GM12878 (cell line): ENCODE results near the gene GNAQ.

Experiments used
- CBX5 ChIP-seq: sonication (generic); IDR thresholded peaks from 2 replicates; pipeline ENCODE4 v1.6.1; 2016; ENCODE audit warnings: low read depth, moderate library complexity, mild to moderate bottlenecking, inconsistent platforms
- E2F8 ChIP-seq: fragments of 450-650 bp; IDR thresholded peaks from 2 replicates; pipeline ENCODE4 v1.6.1; 2018; ENCODE audit warnings: mild to moderate bottlenecking, low read depth, moderate library complexity; ENCODE audit not compliant: partially characterized antibody
- EGR1 ChIP-seq, 2 experiments: IDR thresholded peaks; 1 replicate in 1 of 2; 2 replicates in 1 of 2; pipeline ENCODE4 v1.6.1; 2011 to 2012; ENCODE audit warnings: low read depth in 2 of 2, low read length in 2 of 2, borderline replicate concordance in 1 of 2, mild to moderate bottlenecking in 1 of 2, moderate library complexity in 1 of 2
- EZH2 ChIP-seq: IDR thresholded peaks from 2 replicates; pipeline ENCODE4 v1.6.1; 2012; ENCODE audit warnings: low read depth, mild to moderate bottlenecking, control low read depth, inconsistent platforms, low read length, borderline replicate concordance; ENCODE audit not compliant: control insufficient read depth
- NFIC ChIP-seq: IDR thresholded peaks from 2 replicates; pipeline ENCODE4 v1.6.1; 2012; ENCODE audit warnings: low read depth, mild to moderate bottlenecking, inconsistent platforms, low read length, moderate library complexity
- NRF1 ChIP-seq: conservative IDR thresholded peaks from 2 replicates; pipeline ENCODE4 v1.6.1; 2011; ENCODE audit warnings: mild to moderate bottlenecking, low read depth, low read length, improper control_type of control experiment
- POLR2A ChIP-seq: IDR thresholded peaks from 2 replicates; pipeline ENCODE4 v1.6.1; 2011; ENCODE audit warnings: low read depth, mild to moderate bottlenecking, low read length
- POU2F2 ChIP-seq: IDR thresholded peaks from 3 replicates; pipeline ENCODE4 v1.6.1; 2011; ENCODE audit warnings: low read depth, mild to moderate bottlenecking, low read length, borderline replicate concordance
- SIN3A ChIP-seq: IDR thresholded peaks from 2 replicates; pipeline ENCODE4 v1.6.1; 2012; ENCODE audit warnings: low read depth, low read length, improper control_type of control experiment
- USF2 ChIP-seq: IDR thresholded peaks from 2 replicates; pipeline ENCODE4 v1.6.1; 2011; ENCODE audit warnings: low read depth, low read length, improper control_type of control experiment, borderline replicate concordance
- TF ChIP-seq, protein P1 (sequence below), 3 experiments: IDR thresholded peaks in 2 of 3; conservative IDR thresholded peaks in 1 of 3; 2 replicates each; pipeline ENCODE4 v1.5.1; 2011; ENCODE audit warnings: low read depth in 3 of 3, low read length in 3 of 3, mild to moderate bottlenecking in 3 of 3, control low read depth in 2 of 3, moderate library complexity in 2 of 3, inconsistent platforms in 1 of 3, mixed read lengths in 1 of 3; ENCODE audit not compliant: control insufficient read depth in 2 of 3, insufficient read depth in 1 of 3; ENCODE audit errors: extremely low read depth in 1 of 3
- TF ChIP-seq, protein P2 (sequence below): fragments of 450-650 bp; IDR thresholded peaks from 2 replicates; pipeline ENCODE4 v1.6.1; 2017; ENCODE audit warnings: mild to moderate bottlenecking
- TF ChIP-seq, protein P3 (sequence below): fragments of 450-650 bp; formaldehyde crosslinking; IDR thresholded peaks from 2 replicates; pipeline ENCODE4 v1.4.0; 2020; ENCODE audit warnings: mild to moderate bottlenecking, moderate library complexity

DNA sequence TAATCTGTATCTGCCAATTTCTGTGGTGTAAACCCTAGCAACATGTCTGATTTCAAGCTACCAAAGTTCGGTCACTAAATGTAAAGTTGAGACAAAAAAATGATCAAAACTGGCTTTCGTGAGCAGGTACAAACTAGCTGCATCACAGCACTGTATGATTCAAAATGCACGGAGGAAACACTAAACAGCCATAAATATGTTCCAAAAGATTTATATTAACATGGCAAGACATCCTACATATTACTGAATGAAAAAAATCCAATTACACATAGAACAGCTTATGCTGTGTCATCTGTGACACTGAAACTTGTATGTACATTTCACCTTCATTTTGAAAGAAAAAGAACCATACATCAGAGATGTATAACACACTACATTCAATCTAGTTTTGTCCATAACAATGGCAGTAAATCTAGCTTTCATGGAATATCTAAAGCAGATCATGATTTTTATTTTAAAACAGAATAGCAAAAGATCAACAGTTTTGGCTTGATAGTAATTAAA lies 14.4 kb downstream of the GNAQ start:
- TF ChIP-seq NRF1 = no peak
- no peak for TF ChIP-seq CBX5
- no peak for TF ChIP-seq USF2
- TF ChIP-seq E2F8 = no peak
- no peak for TF ChIP-seq POLR2A
- no peak for TF ChIP-seq NFIC
- TF ChIP-seq, protein P1, sequence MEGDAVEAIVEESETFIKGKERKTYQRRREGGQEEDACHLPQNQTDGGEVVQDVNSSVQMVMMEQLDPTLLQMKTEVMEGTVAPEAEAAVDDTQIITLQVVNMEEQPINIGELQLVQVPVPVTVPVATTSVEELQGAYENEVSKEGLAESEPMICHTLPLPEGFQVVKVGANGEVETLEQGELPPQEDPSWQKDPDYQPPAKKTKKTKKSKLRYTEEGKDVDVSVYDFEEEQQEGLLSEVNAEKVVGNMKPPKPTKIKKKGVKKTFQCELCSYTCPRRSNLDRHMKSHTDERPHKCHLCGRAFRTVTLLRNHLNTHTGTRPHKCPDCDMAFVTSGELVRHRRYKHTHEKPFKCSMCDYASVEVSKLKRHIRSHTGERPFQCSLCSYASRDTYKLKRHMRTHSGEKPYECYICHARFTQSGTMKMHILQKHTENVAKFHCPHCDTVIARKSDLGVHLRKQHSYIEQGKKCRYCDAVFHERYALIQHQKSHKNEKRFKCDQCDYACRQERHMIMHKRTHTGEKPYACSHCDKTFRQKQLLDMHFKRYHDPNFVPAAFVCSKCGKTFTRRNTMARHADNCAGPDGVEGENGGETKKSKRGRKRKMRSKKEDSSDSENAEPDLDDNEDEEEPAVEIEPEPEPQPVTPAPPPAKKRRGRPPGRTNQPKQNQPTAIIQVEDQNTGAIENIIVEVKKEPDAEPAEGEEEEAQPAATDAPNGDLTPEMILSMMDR (IDR thresholded peaks at IDR 0.05 in 2 of 3, conservative IDR thresholded peaks at IDR 0.05 in 1 of 3; ENCODE audit: control insufficient read depth in 2 of 3, extremely low read depth in 1 of 3, insufficient read depth in 1 of 3, low read depth in 3 of 3, low read length in 3 of 3) = no peak
- no peak for TF ChIP-seq POU2F2
- no peak for TF ChIP-seq EZH2
- no peak for TF ChIP-seq EGR1 (IDR thresholded peaks at IDR 0.05; ENCODE audit: borderline replicate concordance in 1 of 2, low read depth in 2 of 2, low read length in 2 of 2)
- TF ChIP-seq SIN3A = no peak
- TF ChIP-seq, protein P2, sequence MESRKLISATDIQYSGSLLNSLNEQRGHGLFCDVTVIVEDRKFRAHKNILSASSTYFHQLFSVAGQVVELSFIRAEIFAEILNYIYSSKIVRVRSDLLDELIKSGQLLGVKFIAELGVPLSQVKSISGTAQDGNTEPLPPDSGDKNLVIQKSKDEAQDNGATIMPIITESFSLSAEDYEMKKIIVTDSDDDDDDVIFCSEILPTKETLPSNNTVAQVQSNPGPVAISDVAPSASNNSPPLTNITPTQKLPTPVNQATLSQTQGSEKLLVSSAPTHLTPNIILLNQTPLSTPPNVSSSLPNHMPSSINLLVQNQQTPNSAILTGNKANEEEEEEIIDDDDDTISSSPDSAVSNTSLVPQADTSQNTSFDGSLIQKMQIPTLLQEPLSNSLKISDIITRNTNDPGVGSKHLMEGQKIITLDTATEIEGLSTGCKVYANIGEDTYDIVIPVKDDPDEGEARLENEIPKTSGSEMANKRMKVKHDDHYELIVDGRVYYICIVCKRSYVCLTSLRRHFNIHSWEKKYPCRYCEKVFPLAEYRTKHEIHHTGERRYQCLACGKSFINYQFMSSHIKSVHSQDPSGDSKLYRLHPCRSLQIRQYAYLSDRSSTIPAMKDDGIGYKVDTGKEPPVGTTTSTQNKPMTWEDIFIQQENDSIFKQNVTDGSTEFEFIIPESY = no peak
- TF ChIP-seq, protein P3, sequence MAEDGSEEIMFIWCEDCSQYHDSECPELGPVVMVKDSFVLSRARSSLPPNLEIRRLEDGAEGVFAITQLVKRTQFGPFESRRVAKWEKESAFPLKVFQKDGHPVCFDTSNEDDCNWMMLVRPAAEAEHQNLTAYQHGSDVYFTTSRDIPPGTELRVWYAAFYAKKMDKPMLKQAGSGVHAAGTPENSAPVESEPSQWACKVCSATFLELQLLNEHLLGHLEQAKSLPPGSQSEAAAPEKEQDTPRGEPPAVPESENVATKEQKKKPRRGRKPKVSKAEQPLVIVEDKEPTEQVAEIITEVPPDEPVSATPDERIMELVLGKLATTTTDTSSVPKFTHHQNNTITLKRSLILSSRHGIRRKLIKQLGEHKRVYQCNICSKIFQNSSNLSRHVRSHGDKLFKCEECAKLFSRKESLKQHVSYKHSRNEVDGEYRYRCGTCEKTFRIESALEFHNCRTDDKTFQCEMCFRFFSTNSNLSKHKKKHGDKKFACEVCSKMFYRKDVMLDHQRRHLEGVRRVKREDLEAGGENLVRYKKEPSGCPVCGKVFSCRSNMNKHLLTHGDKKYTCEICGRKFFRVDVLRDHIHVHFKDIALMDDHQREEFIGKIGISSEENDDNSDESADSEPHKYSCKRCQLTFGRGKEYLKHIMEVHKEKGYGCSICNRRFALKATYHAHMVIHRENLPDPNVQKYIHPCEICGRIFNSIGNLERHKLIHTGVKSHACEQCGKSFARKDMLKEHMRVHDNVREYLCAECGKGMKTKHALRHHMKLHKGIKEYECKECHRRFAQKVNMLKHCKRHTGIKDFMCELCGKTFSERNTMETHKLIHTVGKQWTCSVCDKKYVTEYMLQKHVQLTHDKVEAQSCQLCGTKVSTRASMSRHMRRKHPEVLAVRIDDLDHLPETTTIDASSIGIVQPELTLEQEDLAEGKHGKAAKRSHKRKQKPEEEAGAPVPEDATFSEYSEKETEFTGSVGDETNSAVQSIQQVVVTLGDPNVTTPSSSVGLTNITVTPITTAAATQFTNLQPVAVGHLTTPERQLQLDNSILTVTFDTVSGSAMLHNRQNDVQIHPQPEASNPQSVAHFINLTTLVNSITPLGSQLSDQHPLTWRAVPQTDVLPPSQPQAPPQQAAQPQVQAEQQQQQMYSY (CRISPR knock-in tag) = no peak
